HG03354 (cell line): Measurements from ENCODE around the gene DDA1.

ENCODE experiments used
- ATAC-seq: cut with Tn5 transposase; IDR thresholded peaks from one replicate; pipeline ENCODE4 v1.9.1; 2021; ENCODE audit warnings: mild to moderate bottlenecking; ENCODE audit not compliant: unreplicated experiment, poor library complexity, severe bottlenecking

The DDA1 gene

DNA sequence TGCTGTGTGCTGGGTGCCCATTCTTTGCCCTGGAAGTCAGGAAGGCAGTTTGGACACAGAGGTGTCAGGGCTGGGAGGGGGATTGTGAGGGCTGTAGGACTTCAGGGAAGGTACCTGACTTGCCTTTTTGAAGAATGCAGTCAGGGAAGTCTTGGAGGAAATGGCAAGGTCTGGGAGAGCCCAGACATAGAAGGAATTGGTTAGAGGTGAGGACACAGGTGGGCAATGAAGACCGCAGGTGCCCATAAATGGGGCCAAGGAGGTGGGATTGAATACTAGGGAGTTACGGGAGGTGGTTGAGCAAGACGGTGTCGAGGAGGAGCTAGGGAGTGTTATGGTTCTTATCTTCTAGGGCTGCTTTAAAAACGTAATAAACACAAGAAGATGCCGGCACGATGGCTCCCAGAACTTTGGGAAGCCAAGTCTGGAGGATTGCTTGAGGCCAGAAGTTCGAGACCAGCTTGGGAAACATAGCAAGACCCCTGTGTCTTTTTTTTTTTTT is 1.4 kb upstream of the DDA1 start:
- ATAC-seq: no peak

DNA sequence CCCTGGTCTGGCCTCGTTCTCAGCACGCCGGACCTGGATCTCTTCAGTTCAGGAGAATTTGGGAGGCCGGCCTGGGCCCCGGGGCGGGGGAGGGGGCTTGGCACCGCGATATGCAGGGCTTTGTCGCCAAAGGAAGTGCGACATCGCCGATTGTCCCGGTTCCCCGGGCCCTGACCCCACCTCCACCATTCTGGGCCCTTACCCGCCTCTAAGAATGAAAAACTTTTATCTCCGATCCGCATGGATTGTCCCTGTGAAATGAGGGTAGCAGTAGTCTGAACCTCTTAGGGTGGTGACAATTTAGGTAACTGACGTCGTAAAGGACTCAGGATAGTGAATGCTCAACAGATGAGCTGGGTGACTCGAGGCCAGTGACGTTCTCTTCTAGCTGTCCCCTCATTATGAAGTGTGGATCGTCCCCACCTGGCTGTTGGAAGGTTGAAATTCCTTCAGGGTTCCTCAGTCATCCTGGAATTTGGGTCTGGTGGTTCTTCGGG is 650 bp downstream of the DDA1 start:
- no peak for ATAC-seq

DNA sequence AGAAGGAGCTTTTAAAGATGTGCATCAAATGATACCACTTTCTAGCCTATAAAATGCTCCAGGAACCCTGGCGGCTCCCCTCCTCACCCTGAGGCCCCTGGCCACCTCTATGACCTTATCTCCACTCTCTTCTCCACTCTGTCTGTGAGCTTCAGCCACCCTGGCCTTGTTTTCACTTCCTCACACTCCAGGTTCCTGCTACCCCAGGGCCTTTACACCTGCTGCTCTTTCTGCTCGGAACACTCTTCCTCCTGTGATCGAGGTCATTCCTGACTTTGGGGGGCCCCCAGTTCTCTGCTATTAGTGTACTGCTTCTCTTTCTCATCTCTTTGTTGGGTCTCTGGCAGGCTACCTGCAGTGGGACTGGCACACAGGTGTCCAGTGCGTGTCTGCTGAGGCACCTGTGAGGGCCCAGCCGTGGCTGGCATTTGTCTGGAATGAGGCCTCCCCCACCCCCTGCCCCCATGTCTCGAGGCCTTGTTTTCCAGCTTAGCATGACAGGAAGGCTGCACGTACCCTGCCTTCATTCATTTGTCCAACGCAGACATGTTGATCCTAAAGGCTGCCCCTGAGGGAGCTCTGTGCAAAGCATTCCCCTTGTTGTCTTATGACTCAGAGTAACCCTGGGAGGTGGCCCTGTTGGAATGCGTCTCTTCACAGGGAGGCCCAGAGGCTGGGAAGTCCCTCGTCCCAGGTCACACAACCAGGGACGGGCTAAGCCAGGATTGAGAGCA is 2.3 kb downstream of the DDA1 start:
- ATAC-seq: no peak

DNA sequence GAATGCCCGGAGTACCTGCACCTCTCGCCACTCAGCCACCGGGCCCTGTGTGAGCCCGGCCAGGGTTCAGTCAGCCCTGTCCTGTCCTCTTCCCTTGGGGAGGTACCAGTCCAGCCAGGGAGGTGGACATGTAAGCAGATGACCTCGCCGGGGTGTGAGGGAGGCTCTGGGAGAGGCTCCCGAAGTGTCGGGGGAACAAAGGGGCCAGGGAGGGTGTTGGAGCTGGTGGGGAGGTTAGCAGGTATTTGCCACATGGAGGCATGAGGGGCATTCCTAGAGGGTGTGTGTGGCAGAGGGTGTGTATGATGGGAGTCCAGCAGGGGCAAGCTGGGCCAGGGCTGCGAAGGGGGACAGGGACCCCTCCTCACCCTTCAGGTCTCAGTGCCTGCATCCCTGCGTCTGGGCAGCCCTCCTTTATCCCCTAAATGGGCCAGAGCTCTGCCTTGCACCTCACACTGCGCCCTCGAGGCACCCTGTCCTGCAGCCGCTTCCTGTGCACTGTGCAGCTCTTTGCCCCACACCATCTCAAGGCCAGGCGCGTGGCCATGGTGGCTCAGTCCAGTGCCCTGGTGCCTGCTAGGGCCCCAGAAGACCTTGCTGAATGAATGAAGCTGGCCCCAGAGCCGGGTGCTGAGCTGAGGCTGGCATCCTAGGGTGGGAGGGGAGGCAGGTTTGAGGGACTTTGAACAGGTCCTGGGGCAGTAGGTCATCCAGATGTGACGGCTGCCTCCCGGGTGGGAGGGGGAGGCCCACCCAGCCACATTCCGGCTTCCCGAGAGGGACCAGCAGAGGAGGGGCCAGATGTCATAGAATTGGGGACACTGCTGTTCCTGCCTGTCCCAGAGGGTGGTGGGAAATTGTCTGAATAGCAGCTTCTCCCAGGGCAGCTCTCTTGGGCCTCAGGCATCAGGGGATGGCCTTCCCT is 3.1 kb downstream of the DDA1 start:
- ATAC-seq: no peak

DNA sequence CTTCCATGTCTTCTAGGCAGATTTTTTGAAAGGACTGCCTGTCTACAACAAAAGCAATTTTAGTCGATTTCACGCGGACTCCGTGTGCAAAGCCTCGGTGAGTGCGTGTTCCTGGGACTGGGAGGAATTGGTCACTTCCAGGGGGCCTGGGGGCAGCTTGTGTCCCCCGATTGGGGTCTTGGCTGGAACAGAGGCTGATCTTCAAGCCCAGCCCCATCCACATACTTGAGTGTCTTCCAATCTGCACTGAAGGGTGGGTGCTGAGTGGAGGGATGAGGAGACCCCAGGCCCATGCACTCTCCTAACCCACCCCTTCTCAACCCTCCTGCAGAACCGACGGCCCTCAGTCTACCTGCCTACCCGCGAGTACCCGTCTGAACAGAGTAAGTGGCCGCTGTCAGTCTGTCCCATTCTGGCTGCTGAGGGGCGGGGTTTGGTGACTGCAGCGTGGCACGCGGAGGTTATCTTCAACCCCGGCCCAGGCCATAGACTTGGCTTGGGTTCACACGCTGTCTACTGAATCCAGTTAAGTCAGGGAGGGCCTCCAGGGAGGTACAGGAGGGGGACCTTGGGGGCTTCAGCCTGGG is 4.7 kb downstream of the DDA1 start:
- ATAC-seq: no peak

DNA sequence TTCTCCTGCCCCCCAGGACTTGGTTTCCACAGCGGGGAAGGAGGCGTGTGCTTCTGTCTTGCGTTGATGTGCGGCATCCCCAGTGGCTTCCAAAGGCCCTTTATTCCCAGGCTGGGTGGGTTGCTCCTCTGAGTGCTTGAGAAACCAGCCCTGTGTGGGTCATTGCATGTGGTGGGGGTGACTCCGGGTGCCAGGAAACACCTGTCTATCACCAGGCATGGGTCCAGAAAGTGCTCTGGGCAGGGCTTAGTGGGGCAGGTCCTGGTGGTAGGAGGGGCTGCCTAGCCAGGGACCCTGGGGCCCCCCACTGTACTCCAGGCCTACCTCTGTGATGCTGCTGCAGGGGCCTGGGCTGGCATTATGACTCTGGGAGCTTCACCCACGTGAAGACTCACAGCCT is 9.6 kb downstream of the DDA1 start:
- no peak for ATAC-seq

DNA sequence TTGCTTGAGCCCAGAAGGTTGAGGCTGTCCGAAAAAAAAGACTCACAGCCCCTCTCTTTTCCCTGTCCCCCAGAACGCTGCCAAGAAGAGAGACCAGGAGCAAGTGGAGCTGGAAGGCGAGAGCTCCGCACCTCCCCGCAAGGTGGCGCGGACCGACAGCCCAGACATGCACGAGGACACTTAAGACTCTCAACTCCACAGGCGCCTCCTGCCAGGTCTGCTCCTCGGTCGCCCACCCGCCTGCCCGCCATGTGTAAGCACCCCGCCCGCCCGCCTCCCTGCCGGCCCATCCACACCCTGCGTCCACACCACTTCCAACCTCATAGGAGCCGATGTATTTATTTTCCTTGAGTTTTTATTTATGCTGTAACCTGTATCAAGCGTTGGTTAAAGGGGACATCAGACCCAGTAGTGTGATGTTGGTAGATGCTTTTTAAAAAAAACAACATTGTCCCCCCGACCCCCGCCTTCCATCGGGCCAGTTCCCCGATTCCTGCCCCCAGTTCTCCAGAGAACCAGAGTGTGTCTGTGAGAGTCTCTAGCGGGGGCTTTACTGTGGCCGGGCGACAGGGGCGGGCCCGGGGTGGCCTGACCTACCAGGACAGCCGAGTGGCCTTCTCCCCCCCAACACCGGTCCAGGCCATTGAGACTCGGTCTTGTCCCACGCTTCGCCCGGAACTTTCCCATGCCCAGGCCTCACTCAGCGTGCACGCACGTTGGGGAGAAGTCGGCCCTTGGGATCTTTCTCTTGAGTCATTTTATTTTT is 10.3 kb downstream of the DDA1 start:
- no peak for ATAC-seq

DNA sequence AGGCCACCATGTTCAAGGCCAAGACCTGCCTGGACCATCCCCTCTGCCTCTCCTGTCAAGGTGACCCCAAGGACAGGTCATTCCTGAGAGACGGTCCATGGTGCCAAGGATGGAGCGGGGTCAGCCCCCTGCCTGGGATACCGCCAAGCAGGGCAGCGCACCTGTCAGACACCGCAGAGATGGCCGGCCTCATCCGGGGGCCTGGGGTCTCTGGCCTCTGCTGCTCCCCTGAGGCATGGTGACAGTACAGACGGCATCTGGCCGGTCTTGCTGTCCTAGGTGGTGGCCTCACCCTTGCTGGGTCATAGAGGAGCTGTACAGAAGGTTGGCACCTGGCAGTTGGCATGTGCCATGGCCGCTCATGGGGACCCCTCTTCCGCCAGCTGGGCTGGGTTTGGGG is 11.1 kb downstream of the DDA1 start:
- no peak for ATAC-seq

DNA sequence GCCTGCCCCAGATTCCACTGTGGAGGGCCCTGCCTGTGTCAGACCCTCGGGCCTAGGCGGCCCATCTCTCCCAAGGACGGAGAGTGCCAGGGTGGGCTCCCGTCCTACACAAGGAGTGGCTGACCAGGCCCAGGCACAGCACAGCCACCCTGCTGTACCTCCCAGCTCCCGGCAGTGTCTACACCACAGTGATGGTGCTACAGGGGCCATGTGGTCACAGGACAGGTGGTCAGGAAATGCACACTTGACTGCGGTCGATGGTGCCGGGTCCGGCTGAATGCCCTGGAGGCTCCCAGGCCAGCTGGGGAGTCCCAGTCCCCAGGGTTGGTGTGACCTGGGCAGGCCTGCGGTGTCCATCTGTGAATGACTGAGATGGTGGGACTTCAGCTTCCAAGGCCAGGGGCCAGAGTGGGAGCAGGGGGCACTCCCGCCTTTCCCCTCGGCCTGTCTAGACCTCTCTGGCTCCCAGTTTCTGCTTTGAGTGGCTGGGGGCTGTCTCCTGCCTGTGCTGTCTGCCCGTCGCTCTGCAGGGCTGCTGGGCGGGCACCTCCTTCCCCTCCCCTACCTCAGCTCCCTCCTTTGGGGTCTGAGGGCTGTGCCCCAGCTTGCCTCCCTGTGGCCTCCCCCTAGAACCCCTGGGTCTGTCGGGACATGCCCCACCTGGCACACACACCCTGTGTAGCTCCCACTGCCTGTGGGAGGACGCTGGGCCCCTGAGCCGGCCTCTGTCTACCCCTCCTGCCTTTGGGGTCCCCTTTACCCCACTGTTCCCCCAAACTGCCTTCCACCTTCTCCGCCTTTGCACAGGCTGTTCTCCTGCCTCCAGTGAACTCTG is 12.5 kb downstream of the DDA1 start:
- ATAC-seq: no peak

DNA sequence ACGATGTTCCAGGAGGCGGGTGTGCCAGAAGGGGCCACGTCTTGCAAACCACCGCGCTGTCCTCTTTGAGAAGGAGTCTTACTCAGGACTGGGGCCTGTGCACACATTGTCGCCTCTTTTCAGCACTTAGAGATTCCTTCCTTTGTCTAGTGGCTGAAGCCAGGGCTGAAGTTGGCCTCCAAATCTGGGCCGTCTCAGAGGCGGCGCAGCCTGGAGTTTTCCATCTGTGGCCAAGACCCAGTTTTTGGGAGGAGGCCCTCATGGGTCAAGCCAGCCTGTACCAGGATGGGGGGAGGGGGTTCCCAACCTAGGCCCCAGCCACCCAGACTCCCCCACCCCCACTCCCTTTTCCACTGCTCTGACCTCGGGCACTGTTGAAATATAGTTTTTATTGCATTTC is 13.5 kb downstream of the DDA1 start:
- ATAC-seq: no peak

DNA sequence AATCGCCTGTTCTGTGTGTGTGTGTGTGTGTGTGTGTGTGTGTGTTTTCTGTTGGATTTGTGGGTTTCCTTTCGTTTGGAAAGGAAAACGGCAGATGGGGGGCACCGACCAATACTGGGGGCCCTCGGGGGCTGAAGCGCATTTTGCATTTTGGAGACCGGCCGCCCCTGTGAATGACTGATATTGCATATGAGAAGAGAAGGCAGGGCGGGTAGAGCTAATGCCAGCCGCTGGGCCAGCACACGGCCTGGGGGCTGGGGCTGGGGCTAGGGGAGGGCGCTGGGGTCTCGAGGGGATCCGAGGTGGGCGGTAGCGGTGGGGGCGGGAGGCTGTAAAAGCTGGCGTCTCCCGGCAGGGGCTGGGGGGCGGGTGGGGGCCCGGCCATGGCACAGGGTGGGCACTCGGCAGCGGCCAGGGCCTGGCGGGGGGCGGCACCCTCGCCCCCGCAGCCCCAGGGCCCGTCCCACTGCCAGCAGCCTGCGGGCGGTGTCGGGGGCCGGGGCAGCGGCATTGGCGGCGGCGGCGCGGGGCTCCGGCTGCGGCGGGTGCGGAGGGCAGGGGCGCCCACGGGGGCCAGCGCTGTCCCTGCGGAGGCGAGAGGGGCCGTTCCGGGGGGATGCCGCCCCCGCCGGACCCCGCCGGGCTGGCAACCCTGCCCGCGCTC is 14.1 kb downstream of the DDA1 start:
- no peak for ATAC-seq

DNA sequence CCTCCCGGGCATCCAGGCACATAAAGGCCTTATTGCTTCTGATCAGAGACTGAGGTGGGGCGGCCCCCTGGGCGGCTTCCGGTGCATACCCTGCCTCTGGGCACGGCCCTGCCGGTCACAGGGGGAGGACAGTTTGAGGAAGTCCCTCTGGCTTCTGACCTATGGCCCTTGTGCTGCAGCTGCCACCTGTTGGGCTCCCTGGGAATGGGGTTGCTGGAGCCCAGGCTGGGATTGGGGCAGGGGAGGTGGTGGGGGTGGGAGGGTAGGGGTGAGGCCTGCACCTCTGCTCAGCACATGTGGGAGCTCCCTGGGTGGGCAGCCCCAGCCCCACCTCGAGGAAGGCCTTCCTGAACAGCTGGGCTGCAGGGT is 14.6 kb downstream of the DDA1 start:
- ATAC-seq: no peak

DNA sequence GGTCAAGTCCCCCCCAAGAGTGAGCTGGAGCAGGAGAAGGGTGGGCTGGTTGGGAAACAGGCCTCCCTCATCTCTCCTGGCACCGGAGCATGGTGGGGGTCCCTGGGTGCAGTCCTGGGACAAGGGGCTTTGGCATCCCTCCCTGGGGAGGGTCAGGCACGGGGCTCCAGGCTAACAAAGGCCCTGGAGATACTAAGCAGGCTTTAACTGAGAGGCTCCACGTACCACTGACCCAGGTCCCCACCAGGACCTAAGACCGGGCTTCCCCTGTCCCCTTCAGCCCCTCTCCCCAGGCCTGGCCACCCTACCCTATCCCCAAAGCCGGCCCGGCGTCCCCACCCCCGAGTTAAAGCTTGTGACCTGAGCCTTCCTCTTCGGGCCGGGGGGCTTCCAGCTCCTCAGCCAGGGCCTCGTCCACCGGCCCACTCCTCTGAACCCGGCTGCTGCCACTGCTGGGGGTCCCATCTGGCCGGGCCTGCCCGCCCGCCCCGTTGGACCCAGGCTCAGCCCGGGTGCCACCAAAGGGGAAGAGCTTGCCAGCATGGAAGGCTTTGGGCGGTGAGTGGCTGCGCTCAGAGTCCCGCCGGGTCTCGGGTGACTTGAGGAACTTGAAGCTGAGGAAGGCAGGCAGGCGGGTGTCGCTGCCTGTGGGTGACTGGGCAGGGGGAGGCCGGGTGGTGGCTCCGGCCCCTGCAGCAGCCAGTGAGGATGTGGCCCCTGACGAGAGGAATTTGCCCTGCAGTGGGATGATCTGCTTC is 15.2 kb downstream of the DDA1 start:
- ATAC-seq: no peak

DNA sequence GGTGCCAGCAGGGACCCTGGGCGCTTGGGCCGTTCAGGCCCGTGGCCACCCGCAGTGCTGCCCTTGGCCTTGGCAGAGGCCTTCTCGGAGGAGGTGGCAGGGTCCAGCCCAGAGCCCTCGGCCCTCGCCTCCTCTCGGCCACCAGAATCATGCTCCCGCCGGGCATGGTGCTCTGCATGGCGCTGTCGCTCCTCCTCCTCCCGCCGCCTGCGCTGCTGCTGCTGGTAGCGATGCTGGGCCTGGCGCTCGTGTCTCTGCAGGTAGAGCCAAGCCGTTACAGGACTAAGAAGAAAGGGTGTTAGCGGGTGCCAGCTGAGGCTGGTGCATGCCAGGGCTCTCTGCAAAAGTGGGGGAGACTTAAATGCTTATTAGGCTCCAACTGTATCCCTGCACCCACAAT is 15.8 kb downstream of the DDA1 start:
- ATAC-seq: no peak

DNA sequence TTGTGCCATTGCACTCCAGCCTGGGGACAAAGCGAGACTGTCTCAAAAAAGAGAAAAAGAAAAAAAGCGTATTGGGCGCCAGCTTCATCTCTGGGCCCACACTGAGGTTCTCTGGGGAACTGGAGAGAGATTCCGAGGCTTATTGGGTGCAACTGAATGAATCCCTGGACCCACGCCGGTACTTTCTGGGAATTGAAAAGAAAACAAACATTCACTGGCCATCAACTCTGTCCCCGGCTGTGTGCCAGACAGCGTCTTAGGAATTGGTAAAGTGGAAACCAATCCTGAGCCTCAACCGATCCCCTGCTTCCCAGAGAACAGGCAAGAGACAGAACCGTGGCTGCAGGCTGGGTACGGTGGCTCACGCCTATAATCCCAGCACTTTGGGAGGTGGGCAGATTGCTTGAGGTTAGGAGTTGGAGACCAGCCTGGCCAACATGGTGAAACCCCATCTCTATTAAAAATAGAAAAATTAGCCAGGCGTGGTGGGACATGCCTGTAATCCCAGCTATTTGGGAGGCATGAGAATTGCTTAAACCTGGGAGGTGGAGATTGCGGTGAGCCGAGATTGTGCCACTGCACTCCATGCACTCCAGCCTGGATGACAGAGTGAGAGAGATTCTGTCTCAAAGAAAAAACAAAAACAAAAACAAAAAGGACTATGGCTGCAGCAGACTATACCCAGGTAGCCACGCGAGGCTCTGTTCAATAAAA is 16.7 kb downstream of the DDA1 start:
- no peak for ATAC-seq

DNA sequence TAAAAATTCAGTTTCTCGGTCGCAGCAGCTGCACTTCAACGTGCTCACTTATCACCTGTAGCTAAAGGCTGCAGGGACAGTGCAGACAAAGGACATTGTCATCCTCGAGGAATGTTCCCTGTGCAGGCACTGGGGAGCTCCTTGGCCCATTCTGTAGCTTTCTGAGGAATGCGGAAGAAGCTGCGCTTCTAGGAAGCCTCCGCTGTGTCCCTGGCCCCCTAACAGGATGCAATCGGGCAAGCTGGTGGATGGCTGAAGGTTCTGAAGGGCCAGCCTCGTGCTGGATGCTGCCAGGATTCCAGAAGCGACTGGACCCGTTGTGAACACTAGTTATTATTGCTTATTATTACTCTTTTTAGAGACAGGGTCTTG is 17.2 kb downstream of the DDA1 start:
- ATAC-seq: no peak

DNA sequence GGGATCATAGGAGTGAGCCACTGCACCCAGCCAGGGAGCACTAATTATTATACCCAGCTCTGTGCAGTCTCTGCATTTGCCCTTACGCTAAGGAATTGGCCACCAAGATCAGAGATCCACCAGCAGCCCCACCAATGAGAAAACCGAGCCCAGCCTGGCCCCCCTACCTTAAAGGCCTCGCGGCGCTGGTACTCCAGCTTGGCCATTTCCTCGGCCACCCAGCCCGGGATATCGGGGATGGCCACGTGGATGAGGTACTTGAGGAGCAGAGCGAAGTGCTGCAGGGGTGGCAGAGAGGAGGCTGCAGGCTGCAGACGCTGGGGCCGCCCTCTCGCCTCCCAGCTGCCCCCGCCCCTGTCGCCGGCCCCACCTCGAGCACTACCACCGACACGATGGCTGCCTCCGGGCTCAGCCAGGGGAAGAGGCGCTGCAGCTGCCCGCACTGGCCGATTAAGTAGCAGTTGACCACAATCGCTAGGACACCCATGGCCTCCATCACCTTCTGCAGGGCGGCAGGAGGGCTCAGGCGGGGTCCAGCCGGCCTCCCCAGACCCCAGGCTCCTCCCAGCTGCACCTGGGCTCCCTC is 17.8 kb downstream of the DDA1 start:
- ATAC-seq: no peak
